Chondrocyte (in vitro differentiated cells): ENCODE results near the gene MMD2. TPM values are rescaled to one million over a fixed set of nuclear protein-coding genes. Genes with fewer than 3 reads are reported as not detected.
A peak's percentile ranks its signal among the peaks of the same experiment; 100 is the strongest.

Experiments
- DNase-seq: peaks from one replicate; pipeline ENCODE4 v3.0.0; 2021; ENCODE audit warnings: mixed read lengths, low spot score
- H3K27ac Mint-ChIP-seq: one replicate; pipeline ENCODE4 v1.8.0; 2021; ENCODE audit warnings: mild to moderate bottlenecking, moderate library complexity, mixed read lengths; ENCODE audit not compliant: unreplicated experiment
- H3K27me3 Mint-ChIP-seq: 2 replicates; pipeline ENCODE4 v1.8.0; 2021; ENCODE audit warnings: low read depth, mixed read lengths
- H3K36me3 Mint-ChIP-seq: 2 replicates; pipeline ENCODE4 v1.8.0; 2021; ENCODE audit warnings: low read depth, mixed read lengths
- H3K4me1 Mint-ChIP-seq: 2 replicates; pipeline ENCODE4 v1.8.0; 2021; ENCODE audit warnings: low read depth, mild to moderate bottlenecking, mixed read lengths
- H3K4me3 Mint-ChIP-seq: one replicate; pipeline ENCODE4 v1.8.0; 2021; ENCODE audit warnings: mild to moderate bottlenecking, moderate library complexity, mixed read lengths; ENCODE audit not compliant: unreplicated experiment
- H3K9me3 Mint-ChIP-seq: 2 replicates; pipeline ENCODE4 v1.8.0; 2021; ENCODE audit warnings: low read depth, mixed read lengths
- CTCF ChIP-seq: fragments of 200-600 bp; sonication (generic); IDR thresholded peaks from 2 replicates; pipeline ENCODE4 v1.5.0; 2021; ENCODE audit warnings: antibody characterized with exemption, mild to moderate bottlenecking, moderate library complexity
- total RNA-seq: library from RNA; stranded (reverse); gene quantifications from 3 replicates; pipeline ENCODE4 v1.2.1, GENCODE V29; 2021

MMD2 gene
- total RNA-seq, 1 donor from 2014 or later: not detected

GRCh38 chr7:4871056-4871680 lies 87.8 kb downstream of the MMD2 start:
- peaks cover 4% of the 10 kb centered on the region for H3K9me3 Mint-ChIP-seq
- H3K4me1 Mint-ChIP-seq: peaks cover 13% of the 10 kb centered on the region
- no peak overlapping the region for H3K4me3 Mint-ChIP-seq
- H3K27ac Mint-ChIP-seq: peak overlapping the region; percentile 41
- no peaks in the 10 kb centered on the region for H3K27me3 Mint-ChIP-seq
- DNase-seq: no peak
- H3K36me3 Mint-ChIP-seq: peaks cover 1% of the 10 kb centered on the region
- no peak for TF ChIP-seq CTCF

- Mint-ChIP-seq H3K4me1 (peaks cover 13% of the 10 kb centered on the region), H3K9me3 (peaks cover 4% of the 10 kb centered on the region), H3K27ac (no peak overlapping the region), H3K36me3 (peaks cover 4% of the 10 kb centered on the region), H3K27me3 (peaks cover 15% of the 10 kb centered on the region), H3K4me3 (no peak overlapping the region)
- TF ChIP-seq CTCF: no peak
- no peak for DNase-seq
Measured at GRCh38 chr7:4868493-4868892, 90.5 kb downstream of the MMD2 start.

- Mint-ChIP-seq H3K36me3 (peaks cover 9% of the 10 kb centered on the region), H3K4me3 (no peak overlapping the region), H3K9me3 (peaks cover 12% of the 10 kb centered on the region), H3K27me3 (peaks cover 18% of the 10 kb centered on the region), H3K27ac (no peak overlapping the region), H3K4me1 (peaks cover 9% of the 10 kb centered on the region)
- TF ChIP-seq CTCF: no peak
- DNase-seq: no peak
Measured at GRCh38 chr7:4866528-4867496, 92.2 kb downstream of the MMD2 start.

- peaks cover 11% of the 10 kb centered on the region for H3K9me3 Mint-ChIP-seq
- no peaks in the 10 kb centered on the region for H3K4me1 Mint-ChIP-seq
- H3K4me3 Mint-ChIP-seq: no peak overlapping the region
- H3K36me3 Mint-ChIP-seq: peaks cover 9% of the 10 kb centered on the region
- H3K27me3 Mint-ChIP-seq: peaks cover 23% of the 10 kb centered on the region
- DNase-seq: peak; percentile 44
- no peak overlapping the region for H3K27ac Mint-ChIP-seq
- TF ChIP-seq CTCF: no peak
Measured at GRCh38 chr7:4862156-4862555, 96.8 kb downstream of the MMD2 start.

GRCh38 chr7:4861673-4862072 lies 97.3 kb downstream of the MMD2 start, which contains the start of gene PAPOLB:
TSS of gene PAPOLB (minus strand) at chr7:4862030. CDS start at chr7:4861810, 220 bp downstream.
- H3K4me3 Mint-ChIP-seq: no peak within 1 kb of the TSS
- TF ChIP-seq CTCF: no peak
- peaks cover 23% of the 10 kb centered on the region for H3K27me3 Mint-ChIP-seq
- H3K4me1 Mint-ChIP-seq: no peaks in the 10 kb centered on the region
- H3K36me3 Mint-ChIP-seq: peaks cover 9% of the 10 kb centered on the region
- no peak within 1 kb of the TSS for H3K27ac Mint-ChIP-seq
- peak; percentile 86 for DNase-seq
- H3K9me3 Mint-ChIP-seq: peaks cover 13% of the 10 kb centered on the region
